ENCODE measurements around the gene KCNMA1.
A peak's percentile ranks its signal among the peaks of the same experiment; 100 is the strongest.

KCNMA1 gene

DNA sequence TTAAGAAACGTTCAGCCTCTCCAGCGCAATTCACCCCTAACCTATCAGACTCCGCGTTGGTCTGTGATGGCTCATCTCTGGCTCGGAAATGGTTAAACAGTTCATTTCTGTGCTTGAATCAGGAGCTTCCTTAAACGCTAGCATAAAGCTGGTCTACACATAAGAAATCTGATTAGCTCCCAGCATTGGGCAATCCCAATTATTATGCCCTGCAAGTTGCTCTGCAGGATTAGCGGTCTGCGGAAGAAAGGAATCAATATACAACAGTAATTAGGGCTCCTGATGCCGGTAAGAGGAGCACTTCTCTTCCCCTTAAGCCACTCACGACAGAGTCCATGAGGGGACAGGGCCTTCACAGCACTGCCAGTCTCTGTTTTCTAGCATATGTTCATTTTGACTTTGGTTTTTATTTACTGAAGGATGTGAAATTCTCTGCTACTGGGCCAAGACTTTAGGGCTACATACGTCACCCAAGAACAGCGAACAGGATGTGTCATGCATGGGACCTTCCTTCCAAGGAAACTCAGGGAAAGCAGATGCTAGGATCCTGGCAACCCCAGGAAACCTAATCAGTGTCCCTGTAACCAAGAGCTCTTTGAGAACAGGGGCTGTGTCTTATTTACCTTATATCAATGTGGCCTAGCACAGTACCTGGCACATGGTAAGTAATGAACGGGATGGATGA, 324.4 kb downstream of the KCNMA1 start:
- Histone ChIP-seq H3K79me1 (replicated peaks; ENCODE audit: low read length, poor library complexity, severe bottlenecking) (no peaks in the 10 kb centered on the region), H3K9ac (ENCODE audit: low read length) (no peak overlapping the region), H2AK5ac (ENCODE audit: low read length, severe bottlenecking) (no peak overlapping the region), H3K36me3 (ENCODE audit: control insufficient read depth in 1 of 2, insufficient read depth in 2 of 2, low read depth in 1 of 2, low read length in 2 of 2) (no peaks in the 10 kb centered on the region), H3K4me2 (ENCODE audit: low read length, poor library complexity, severe bottlenecking) (no peak overlapping the region), H3K9me3 (ENCODE audit: control insufficient read depth, low read length) (no peaks in the 10 kb centered on the region), H3K27me3 (ENCODE audit: control insufficient read depth in 1 of 2, insufficient read depth in 1 of 2, low read length in 2 of 2) (no peaks in the 10 kb centered on the region), H3K4me1 (ENCODE audit: control insufficient read depth, insufficient read depth, low read depth, low read length) (no peaks in the 10 kb centered on the region), H3K18ac (ENCODE audit: low read depth in 1 of 2, low read length in 2 of 2) (no peak overlapping the region), H3K4me3 (ENCODE audit: insufficient read depth in 1 of 2, low read depth in 1 of 2, low read length in 2 of 2) (no peak overlapping the region), H3K27ac (ENCODE audit: low read length, poor library complexity, severe bottlenecking) (no peak overlapping the region), H4K8ac (ENCODE audit: low read length) (no peak overlapping the region), H2BK120ac (ENCODE audit: low read depth, low read length) (no peak overlapping the region), H3K4ac (ENCODE audit: low read depth in 1 of 2, low read length in 2 of 2) (no peak overlapping the region), H3K23ac (ENCODE audit: low read length in 2 of 2) (no peak overlapping the region), H2BK15ac (ENCODE audit: low read depth, poor library complexity, severe bottlenecking) (no peak overlapping the region), H2AFZ (ENCODE audit: low read depth, low read length) (no peak overlapping the region), H2BK12ac (ENCODE audit: low read length in 2 of 2) (no peak overlapping the region), H2BK5ac (ENCODE audit: low read depth, low read length, poor library complexity, severe bottlenecking) (no peak overlapping the region), H4K91ac (ENCODE audit: low read length) (no peak overlapping the region), H3K14ac (ENCODE audit: low read length in 2 of 2) (no peak overlapping the region)
- DNase-seq = no peak
- WGBS = 87% methylated on average over 13 of the region's 13 CpGs

DNA sequence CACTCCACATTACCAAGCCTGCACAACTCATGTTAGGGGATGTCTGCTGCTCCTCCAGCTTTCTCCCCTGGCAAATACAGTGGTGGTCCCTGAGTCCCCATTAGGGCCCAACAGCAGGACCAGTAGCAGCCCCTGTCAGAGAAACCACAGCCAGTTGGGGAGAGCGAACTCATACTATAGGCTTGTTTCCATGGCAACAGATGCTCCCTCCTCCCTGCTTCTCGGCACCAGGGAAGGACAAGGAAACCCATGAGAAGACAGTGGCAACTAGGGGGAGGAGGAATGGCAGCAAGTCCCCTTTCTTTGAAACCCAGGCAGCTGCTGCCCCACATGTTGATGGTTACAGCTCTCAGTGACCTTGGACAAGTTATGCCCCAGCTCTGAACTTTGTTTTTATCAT, 326.4 kb downstream of the KCNMA1 start:
- Histone ChIP-seq H3K14ac (ENCODE audit: low read length in 2 of 2) (no peak overlapping the region), H3K23ac (ENCODE audit: low read length in 2 of 2) (no peak overlapping the region), H3K18ac (ENCODE audit: low read depth in 1 of 2, low read length in 2 of 2) (no peak overlapping the region), H3K4ac (ENCODE audit: low read depth in 1 of 2, low read length in 2 of 2) (no peak overlapping the region), H4K8ac (ENCODE audit: low read length) (no peak overlapping the region), H3K27ac (ENCODE audit: low read length, poor library complexity, severe bottlenecking) (no peak overlapping the region), H2AK5ac (ENCODE audit: low read length, severe bottlenecking) (no peak overlapping the region), H3K79me1 (replicated peaks; ENCODE audit: low read length, poor library complexity, severe bottlenecking) (peaks cover 2% of the 10 kb centered on the region), H3K36me3 (ENCODE audit: control insufficient read depth in 1 of 2, insufficient read depth in 2 of 2, low read depth in 1 of 2, low read length in 2 of 2) (no peaks in the 10 kb centered on the region), H2BK15ac (ENCODE audit: low read depth, poor library complexity, severe bottlenecking) (no peak overlapping the region), H3K9me3 (ENCODE audit: control insufficient read depth, low read length) (no peaks in the 10 kb centered on the region), H2AFZ (ENCODE audit: low read depth, low read length) (no peak overlapping the region), H3K9ac (ENCODE audit: low read length) (no peak overlapping the region), H4K91ac (ENCODE audit: low read length) (no peak overlapping the region), H2BK5ac (ENCODE audit: low read depth, low read length, poor library complexity, severe bottlenecking) (no peak overlapping the region), H3K27me3 (ENCODE audit: control insufficient read depth in 1 of 2, insufficient read depth in 1 of 2, low read length in 2 of 2) (no peaks in the 10 kb centered on the region), H3K4me2 (ENCODE audit: low read length, poor library complexity, severe bottlenecking) (no peak overlapping the region), H2BK120ac (ENCODE audit: low read depth, low read length) (no peak overlapping the region), H3K4me3 (ENCODE audit: insufficient read depth in 1 of 2, low read depth in 1 of 2, low read length in 2 of 2) (no peak overlapping the region), H2BK12ac (ENCODE audit: low read length in 2 of 2) (no peak overlapping the region), H3K4me1 (ENCODE audit: control insufficient read depth, insufficient read depth, low read depth, low read length) (peaks cover 1% of the 10 kb centered on the region)
- WGBS = 76% methylated on average over 2 of the region's 2 CpGs
- DNase-seq = no peak

DNA sequence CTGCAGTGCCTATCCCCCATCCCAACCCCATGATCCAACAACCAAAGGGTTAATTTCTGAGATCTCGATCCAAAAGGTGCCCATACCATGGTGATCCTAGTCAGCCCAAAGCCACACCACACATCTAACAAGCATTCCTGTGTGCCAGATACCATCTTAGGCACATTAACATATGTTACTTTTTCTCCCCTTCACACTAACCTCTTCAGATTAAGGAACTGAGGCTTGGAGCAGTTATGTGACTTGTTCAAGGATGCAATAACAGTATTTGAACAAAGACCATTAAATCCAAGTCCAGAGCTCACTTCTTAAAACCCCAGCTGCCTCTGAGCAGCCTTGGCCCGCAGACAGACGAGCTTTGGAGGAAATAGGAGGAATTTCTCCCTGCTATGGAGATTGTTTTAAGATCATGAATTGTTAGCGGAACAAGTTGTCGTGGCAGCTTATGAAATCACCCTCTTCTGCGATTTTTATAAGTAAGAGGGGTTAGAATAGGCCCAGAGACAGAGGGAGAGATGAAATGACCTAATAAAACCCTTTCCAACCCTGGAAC, 327.2 kb downstream of the KCNMA1 start:
- Histone ChIP-seq H3K79me1 (replicated peaks; ENCODE audit: low read length, poor library complexity, severe bottlenecking) (peaks cover 2% of the 10 kb centered on the region), H3K4me3 (ENCODE audit: insufficient read depth in 1 of 2, low read depth in 1 of 2, low read length in 2 of 2) (no peak overlapping the region), H4K91ac (ENCODE audit: low read length) (no peak overlapping the region), H3K4me1 (ENCODE audit: control insufficient read depth, insufficient read depth, low read depth, low read length) (peaks cover 5% of the 10 kb centered on the region), H3K23ac (ENCODE audit: low read length in 2 of 2) (no peak overlapping the region), H4K8ac (ENCODE audit: low read length) (no peak overlapping the region), H2BK5ac (ENCODE audit: low read depth, low read length, poor library complexity, severe bottlenecking) (no peak overlapping the region), H3K27ac (ENCODE audit: low read length, poor library complexity, severe bottlenecking) (no peak overlapping the region), H3K36me3 (ENCODE audit: control insufficient read depth in 1 of 2, insufficient read depth in 2 of 2, low read depth in 1 of 2, low read length in 2 of 2) (no peaks in the 10 kb centered on the region), H2AFZ (ENCODE audit: low read depth, low read length) (no peak overlapping the region), H3K27me3 (ENCODE audit: control insufficient read depth in 1 of 2, insufficient read depth in 1 of 2, low read length in 2 of 2) (no peaks in the 10 kb centered on the region), H3K9ac (ENCODE audit: low read length) (no peak overlapping the region), H2BK15ac (ENCODE audit: low read depth, poor library complexity, severe bottlenecking) (no peak overlapping the region), H2BK120ac (ENCODE audit: low read depth, low read length) (no peak overlapping the region), H3K14ac (ENCODE audit: low read length in 2 of 2) (no peak overlapping the region), H3K4ac (ENCODE audit: low read depth in 1 of 2, low read length in 2 of 2) (no peak overlapping the region), H3K18ac (ENCODE audit: low read depth in 1 of 2, low read length in 2 of 2) (no peak overlapping the region), H3K4me2 (ENCODE audit: low read length, poor library complexity, severe bottlenecking) (no peak overlapping the region), H2AK5ac (ENCODE audit: low read length, severe bottlenecking) (no peak overlapping the region), H3K9me3 (ENCODE audit: control insufficient read depth, low read length) (no peaks in the 10 kb centered on the region), H2BK12ac (ENCODE audit: low read length in 2 of 2) (no peak overlapping the region)
- 92% methylated on average over 6 of the region's 6 CpGs for WGBS
- no peak for DNase-seq

DNA sequence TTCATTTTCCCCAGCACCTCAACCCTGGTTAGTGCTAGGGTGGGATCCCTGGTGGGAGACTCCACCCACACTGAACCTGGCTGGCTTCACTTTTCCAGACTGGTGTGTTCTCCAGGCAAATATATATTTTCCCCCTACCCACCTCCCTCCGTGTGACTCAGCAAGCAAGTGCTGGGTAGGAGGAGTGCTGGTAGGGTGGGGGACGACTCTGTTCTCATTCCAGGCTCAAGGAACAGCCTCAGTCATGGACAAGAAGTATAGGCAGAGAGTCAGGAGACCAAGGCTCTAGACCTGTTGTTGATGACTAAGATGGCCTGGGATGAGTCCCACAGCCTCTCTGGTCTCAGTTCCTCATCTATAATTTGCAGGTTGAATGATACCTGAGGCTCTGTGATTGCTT, 328.1 kb downstream of the KCNMA1 start:
- 78% methylated on average over 2 of the region's 2 CpGs for WGBS
- Histone ChIP-seq H3K4me2 (ENCODE audit: low read length, poor library complexity, severe bottlenecking) (no peak overlapping the region), H3K4ac (ENCODE audit: low read depth in 1 of 2, low read length in 2 of 2) (no peak overlapping the region), H3K9ac (ENCODE audit: low read length) (no peak overlapping the region), H2BK120ac (ENCODE audit: low read depth, low read length) (no peak overlapping the region), H3K27me3 (ENCODE audit: control insufficient read depth in 1 of 2, insufficient read depth in 1 of 2, low read length in 2 of 2) (no peaks in the 10 kb centered on the region), H2BK5ac (ENCODE audit: low read depth, low read length, poor library complexity, severe bottlenecking) (no peak overlapping the region), H3K36me3 (ENCODE audit: control insufficient read depth in 1 of 2, insufficient read depth in 2 of 2, low read depth in 1 of 2, low read length in 2 of 2) (no peaks in the 10 kb centered on the region), H3K4me1 (ENCODE audit: control insufficient read depth, insufficient read depth, low read depth, low read length) (peaks cover 5% of the 10 kb centered on the region), H2BK12ac (ENCODE audit: low read length in 2 of 2) (no peak overlapping the region), H2AFZ (ENCODE audit: low read depth, low read length) (no peak overlapping the region), H3K27ac (ENCODE audit: low read length, poor library complexity, severe bottlenecking) (no peak overlapping the region), H3K79me1 (replicated peaks; ENCODE audit: low read length, poor library complexity, severe bottlenecking) (peaks cover 2% of the 10 kb centered on the region), H3K18ac (ENCODE audit: low read depth in 1 of 2, low read length in 2 of 2) (no peak overlapping the region), H3K23ac (ENCODE audit: low read length in 2 of 2) (no peak overlapping the region), H4K91ac (ENCODE audit: low read length) (no peak overlapping the region), H4K8ac (ENCODE audit: low read length) (no peak overlapping the region), H3K9me3 (ENCODE audit: control insufficient read depth, low read length) (no peaks in the 10 kb centered on the region), H2AK5ac (ENCODE audit: low read length, severe bottlenecking) (no peak overlapping the region), H3K14ac (ENCODE audit: low read length in 2 of 2) (peak overlapping the region in 1 of 2 experiments; percentile 29), H3K4me3 (ENCODE audit: insufficient read depth in 1 of 2, low read depth in 1 of 2, low read length in 2 of 2) (no peak overlapping the region), H2BK15ac (ENCODE audit: low read depth, poor library complexity, severe bottlenecking) (no peak overlapping the region)
- no peak for DNase-seq

Data from mesenchymal stem cell (in vitro differentiated cells and primary cell).